Measurements from ENCODE around the gene KCNJ8.
"Not testable (repeated sequence)": the region's sequence is repeated elsewhere in the genome, so short reads cannot be mapped to it uniquely, and the experiment has no call there.

DNA sequence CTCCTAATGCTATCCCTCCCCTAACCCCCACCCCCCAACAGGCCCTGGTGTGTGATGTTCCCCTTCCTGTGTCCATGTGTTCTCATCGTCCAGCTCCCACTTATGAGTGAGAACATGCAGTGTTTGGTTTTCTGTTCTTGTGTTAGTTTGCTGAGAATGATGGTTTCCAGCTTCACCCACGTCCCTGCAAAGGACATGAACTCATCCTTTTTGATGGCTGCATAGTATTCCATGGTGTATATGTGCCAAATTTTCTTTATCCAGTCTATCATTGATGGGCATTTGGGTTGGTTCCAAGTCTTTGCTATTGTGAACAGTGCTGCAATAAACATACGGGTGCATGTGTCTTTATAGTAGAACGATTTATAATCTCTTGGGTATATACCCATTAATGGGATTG lies 15.2 kb upstream of the KCNJ8 start:
- not testable (repeated sequence) for TF ChIP-seq CTCF, POLR2AphosphoS5 (IDR thresholded peaks at IDR 0.05)
